ENCODE measurements around the gene GALNT16.
A peak's percentile ranks its signal among the peaks of the same experiment; 100 is the strongest.

Gene GALNT16

GRCh38 chr14:69316449-69317101 is 56.6 kb downstream of the GALNT16 start:
- no peak for TF ChIP-seq CREB5 (CRISPR knock-in tag; IDR thresholded peaks at IDR 0.05; ENCODE audit: low read depth)
- peak; percentile 24 for ATAC-seq

GRCh38 chr14:69317102-69317755 is 57.3 kb downstream of the GALNT16 start:
- ATAC-seq = peak; percentile 98
- TF ChIP-seq ISL1 (CRISPR knock-in tag; IDR thresholded peaks at IDR 0.05) (peak; percentile 83), ZFP30 (CRISPR knock-in tag; IDR thresholded peaks at IDR 0.05) (no peak), OSR1 (CRISPR knock-in tag; IDR thresholded peaks at IDR 0.05) (no peak), CSDC2 (CRISPR knock-in tag; IDR thresholded peaks at IDR 0.05) (no peak), SNAI2 (CRISPR knock-in tag; IDR thresholded peaks at IDR 0.05) (0 out of 2 replicates have a peak, but pooled peaks have one; percentile 22)

- no peak for TF ChIP-seq TSHZ2 (CRISPR knock-in tag; IDR thresholded peaks at IDR 0.05)
- no peak for TF ChIP-seq ESRRG (CRISPR knock-in tag; IDR thresholded peaks at IDR 0.05)
- TF ChIP-seq ARNTL (CRISPR knock-in tag; IDR thresholded peaks at IDR 0.05; ENCODE audit: borderline replicate concordance, low read depth) = no peak
- TF ChIP-seq RARB (CRISPR knock-in tag; IDR thresholded peaks at IDR 0.05) = no peak
- no peak for TF ChIP-seq ZNF565 (CRISPR knock-in tag; conservative IDR thresholded peaks at IDR 0.05; ENCODE audit: low read depth)
- no peak for TF ChIP-seq CREB5 (CRISPR knock-in tag; IDR thresholded peaks at IDR 0.05; ENCODE audit: low read depth)
- no peak for TF ChIP-seq ZC3H10 (CRISPR knock-in tag; IDR thresholded peaks at IDR 0.05)
- TF ChIP-seq ZFP30 (CRISPR knock-in tag; IDR thresholded peaks at IDR 0.05) = no peak
- no peak for TF ChIP-seq ZFP3 (CRISPR knock-in tag; IDR thresholded peaks at IDR 0.05)
- no peak for TF ChIP-seq TCF4 (CRISPR knock-in tag; IDR thresholded peaks at IDR 0.05; ENCODE audit: borderline replicate concordance)
- TF ChIP-seq TOX (CRISPR knock-in tag; IDR thresholded peaks at IDR 0.05; ENCODE audit: borderline replicate concordance) = no peak
- TF ChIP-seq BACH2 (CRISPR knock-in tag; IDR thresholded peaks at IDR 0.05; ENCODE audit: borderline replicate concordance) = no peak
- no peak for TF ChIP-seq ISL1 (CRISPR knock-in tag; IDR thresholded peaks at IDR 0.05)
- no peak for TF ChIP-seq ZNF8 (CRISPR knock-in tag; IDR thresholded peaks at IDR 0.05)
- no peak for TF ChIP-seq OSR1 (CRISPR knock-in tag; IDR thresholded peaks at IDR 0.05)
- ATAC-seq = no peak
Measured at GRCh38 chr14:69317780-69318179, 57.8 kb downstream of the GALNT16 start.

GRCh38 chr14:69318241-69318640 is 58.3 kb downstream of the GALNT16 start:
- no peak for ATAC-seq
- TF ChIP-seq CREB5 (CRISPR knock-in tag; IDR thresholded peaks at IDR 0.05; ENCODE audit: low read depth) (no peak), ZFP3 (CRISPR knock-in tag; IDR thresholded peaks at IDR 0.05) (no peak), PPARA (CRISPR knock-in tag; IDR thresholded peaks at IDR 0.05; ENCODE audit: borderline replicate concordance) (no peak), GLIS3 (CRISPR knock-in tag; IDR thresholded peaks at IDR 0.05) (no peak), TOX (CRISPR knock-in tag; IDR thresholded peaks at IDR 0.05; ENCODE audit: borderline replicate concordance) (no peak), TCF4 (CRISPR knock-in tag; IDR thresholded peaks at IDR 0.05; ENCODE audit: borderline replicate concordance) (no peak), TSHZ2 (CRISPR knock-in tag; IDR thresholded peaks at IDR 0.05) (no peak), OSR1 (CRISPR knock-in tag; IDR thresholded peaks at IDR 0.05) (no peak), ZNF70 (CRISPR knock-in tag; IDR thresholded peaks at IDR 0.05) (no peak), ZC3H10 (CRISPR knock-in tag; IDR thresholded peaks at IDR 0.05) (no peak), ESRRG (CRISPR knock-in tag; IDR thresholded peaks at IDR 0.05) (no peak), BACH2 (CRISPR knock-in tag; IDR thresholded peaks at IDR 0.05; ENCODE audit: borderline replicate concordance) (no peak), ZNF8 (CRISPR knock-in tag; IDR thresholded peaks at IDR 0.05) (no peak), ZNF565 (CRISPR knock-in tag; conservative IDR thresholded peaks at IDR 0.05; ENCODE audit: low read depth) (no peak), CSRNP3 (CRISPR knock-in tag; IDR thresholded peaks at IDR 0.05) (no peak), CSDC2 (CRISPR knock-in tag; IDR thresholded peaks at IDR 0.05) (no peak)

Measured in SK-N-SH treated with all-trans-retinoic acid at 6 μM for 48 hours (cell line).